Endothelial cell of umbilical vein (primary cell): ENCODE results near the gene INTS4.

Experiments used
- CTCF ChIP-seq, 2 donors: IDR thresholded peaks; 1 replicate in 1 of 2; 2 replicates in 1 of 2; pipeline ENCODE4 v1.5.1; 2011; ENCODE audit warnings: low read length in 2 of 2, mild to moderate bottlenecking in 2 of 2, moderate library complexity in 2 of 2, control low read depth in 1 of 2, inconsistent platforms in 1 of 2, low read depth in 1 of 2; ENCODE audit not compliant: insufficient read depth in 1 of 2; ENCODE audit errors: extremely low read depth in 1 of 2
- EZH2 ChIP-seq: IDR thresholded peaks from 2 replicates; pipeline ENCODE4 v1.6.1; 2012; ENCODE audit warnings: borderline replicate concordance, low read depth, mild to moderate bottlenecking, moderate library complexity, low read length, inconsistent platforms; ENCODE audit not compliant: severe bottlenecking
- POLR2A ChIP-seq: IDR thresholded peaks from 2 replicates; pipeline ENCODE4 v1.6.1; 2012; ENCODE audit warnings: low read depth, mild to moderate bottlenecking, control low read depth, low read length
- POLR2AphosphoS5 ChIP-seq: IDR thresholded peaks from 2 replicates; pipeline ENCODE4 v1.6.1; 2012; ENCODE audit warnings: low read depth, mild to moderate bottlenecking, control low read depth, low read length, moderate library complexity; ENCODE audit not compliant: insufficient read depth

- no peak for TF ChIP-seq CTCF (IDR thresholded peaks at IDR 0.05; ENCODE audit: extremely low read depth in 1 of 2, insufficient read depth in 1 of 2, low read depth in 1 of 2, low read length in 2 of 2)
- TF ChIP-seq EZH2: no peak
- TF ChIP-seq POLR2A: no peak
- TF ChIP-seq POLR2AphosphoS5: no peak
These were observed 14.6 kb upstream of the INTS4 start for GRCh38 chr11:78009062-78009461.
